Amniotic stem cell (primary cell): ENCODE results near the gene DBET.
"Not testable (repeated sequence)": the region's sequence is repeated elsewhere in the genome, so short reads cannot be mapped to it uniquely, and the experiment has no call there.

Source experiments
- DNase-seq: peaks from one replicate; lab custom pipeline; 2025; lab: John Stamatoyannopoulos, UW

DBET gene

GRCh38 chr4:190064342-190064741 is at the start of gene DBET:
Gene DBET (plus strand): TSS chr4:190064502.
- DNase-seq = not testable (repeated sequence)

DNA sequence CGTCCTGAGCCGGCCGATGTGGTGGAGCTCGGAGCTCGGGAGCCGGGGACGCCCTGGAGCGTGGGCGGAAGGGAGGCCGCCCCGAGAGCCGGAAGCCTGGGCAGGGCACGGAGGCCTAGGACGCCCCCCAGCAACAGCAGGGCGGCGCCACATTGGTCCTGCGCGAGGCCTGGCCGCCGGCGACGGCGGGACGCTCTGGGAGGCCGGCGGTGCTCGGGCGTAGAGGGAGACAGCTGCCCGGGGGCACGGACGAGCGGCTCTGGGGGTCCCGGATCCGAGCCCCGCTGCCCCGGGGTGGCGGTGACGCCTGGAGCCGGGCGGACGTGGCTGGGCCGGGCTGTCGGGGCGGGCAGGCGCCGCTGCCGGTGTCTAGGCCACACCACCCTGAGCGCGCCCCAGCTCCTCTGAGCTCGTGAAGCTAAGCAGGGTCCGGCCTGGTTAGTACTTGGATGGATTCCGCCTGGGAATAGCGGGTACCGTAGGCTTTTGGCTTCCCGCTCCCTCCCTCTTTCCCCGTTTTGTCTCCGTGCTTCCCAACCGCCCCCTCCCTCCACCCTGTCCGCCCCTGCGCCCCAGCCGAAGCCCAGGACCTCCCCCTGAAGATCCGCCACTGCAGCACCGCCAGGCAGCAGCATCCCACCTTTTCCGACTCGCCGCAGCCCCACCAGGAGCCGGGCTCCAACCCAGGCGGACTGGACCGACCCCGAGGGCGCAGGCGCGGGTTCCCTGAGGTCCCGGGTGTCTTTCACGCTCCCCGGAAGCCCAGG is 49.3 kb upstream of the DBET start:
- no peak for DNase-seq

DNA sequence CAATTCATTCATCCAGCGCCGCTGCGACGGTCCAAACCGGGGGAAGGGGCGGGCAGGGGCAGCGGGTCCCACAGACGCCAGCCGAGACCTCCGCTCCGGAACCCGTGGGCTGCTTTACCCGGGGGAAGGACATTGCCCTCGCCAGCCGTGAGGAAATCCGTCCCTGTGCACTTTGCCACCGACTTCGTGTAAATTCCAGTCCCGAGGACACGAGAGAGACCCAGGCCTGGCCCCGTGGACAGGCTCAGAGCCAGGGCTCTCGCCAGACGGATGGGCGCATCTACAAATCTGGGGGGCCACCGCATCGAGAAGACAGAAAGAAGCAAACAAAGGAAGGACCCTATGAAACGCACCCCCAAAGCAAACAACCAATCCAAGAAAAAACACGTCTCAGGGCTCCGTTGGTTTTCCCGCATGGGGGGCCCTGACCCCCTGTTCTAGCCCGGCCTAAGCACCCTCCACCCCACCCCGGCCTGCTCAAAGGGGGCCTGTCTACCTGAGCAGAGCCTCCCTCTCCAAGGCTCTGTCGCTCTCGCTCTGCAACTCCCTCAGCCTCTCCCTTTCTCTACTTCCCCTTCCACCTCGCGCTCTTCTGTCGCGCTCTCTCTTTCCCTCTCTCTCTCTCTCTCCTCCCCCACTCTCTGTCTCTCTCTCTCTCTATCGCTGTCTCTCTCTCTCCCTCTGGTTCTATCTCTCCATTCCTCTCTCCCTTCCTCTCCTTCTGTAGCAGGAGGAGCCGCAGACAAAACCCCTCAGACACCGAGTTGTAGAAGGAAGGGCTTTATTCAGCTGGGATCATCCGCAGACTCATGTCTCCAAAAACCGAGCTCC is 48.5 kb upstream of the DBET start:
- DNase-seq = no peak

DNA sequence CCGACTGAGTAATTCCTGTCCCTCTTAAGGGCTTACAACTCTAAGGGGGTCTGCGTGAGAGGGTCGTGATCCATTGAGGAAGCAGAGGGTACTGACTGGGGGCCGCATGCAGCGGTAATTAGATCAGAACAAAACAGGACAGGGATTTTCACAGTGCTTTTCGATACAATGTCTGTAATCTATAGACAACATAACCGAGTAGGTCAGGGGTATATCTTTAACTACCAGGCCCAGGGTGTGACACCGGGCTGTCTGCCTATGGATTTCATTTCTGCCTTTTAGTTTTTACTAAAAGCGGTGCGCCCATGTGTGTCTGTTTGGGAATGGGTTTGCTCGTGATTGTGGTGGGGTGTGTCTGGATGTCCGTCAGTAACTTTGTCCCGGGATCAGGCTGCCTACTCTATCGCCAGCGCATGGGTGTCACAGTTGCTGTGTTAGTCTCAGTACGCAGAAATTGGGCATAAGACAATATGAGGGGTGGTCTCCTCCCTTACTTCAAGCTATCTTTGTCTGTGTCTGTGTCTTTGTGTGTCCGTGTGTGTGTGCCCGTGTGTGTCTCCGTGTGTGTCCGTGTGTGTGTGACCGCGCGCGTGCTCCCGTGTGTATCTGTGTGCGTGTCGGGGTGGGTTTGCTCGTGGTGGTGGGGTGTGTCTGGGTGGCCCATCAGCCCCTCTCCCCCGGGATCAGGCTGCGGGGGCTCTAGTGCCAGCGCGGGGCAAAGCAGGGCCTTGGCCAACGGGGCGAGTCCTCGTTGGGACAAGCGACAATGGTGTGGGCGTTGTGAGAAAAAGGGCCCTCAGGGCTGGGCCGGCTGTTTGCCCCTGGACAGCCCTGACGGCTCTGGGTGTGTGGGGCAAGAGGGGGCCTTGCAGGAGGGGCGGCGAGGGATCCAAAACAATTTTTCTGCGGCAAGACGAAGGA is 47.7 kb upstream of the DBET start:
- DNase-seq = no peak

DNA sequence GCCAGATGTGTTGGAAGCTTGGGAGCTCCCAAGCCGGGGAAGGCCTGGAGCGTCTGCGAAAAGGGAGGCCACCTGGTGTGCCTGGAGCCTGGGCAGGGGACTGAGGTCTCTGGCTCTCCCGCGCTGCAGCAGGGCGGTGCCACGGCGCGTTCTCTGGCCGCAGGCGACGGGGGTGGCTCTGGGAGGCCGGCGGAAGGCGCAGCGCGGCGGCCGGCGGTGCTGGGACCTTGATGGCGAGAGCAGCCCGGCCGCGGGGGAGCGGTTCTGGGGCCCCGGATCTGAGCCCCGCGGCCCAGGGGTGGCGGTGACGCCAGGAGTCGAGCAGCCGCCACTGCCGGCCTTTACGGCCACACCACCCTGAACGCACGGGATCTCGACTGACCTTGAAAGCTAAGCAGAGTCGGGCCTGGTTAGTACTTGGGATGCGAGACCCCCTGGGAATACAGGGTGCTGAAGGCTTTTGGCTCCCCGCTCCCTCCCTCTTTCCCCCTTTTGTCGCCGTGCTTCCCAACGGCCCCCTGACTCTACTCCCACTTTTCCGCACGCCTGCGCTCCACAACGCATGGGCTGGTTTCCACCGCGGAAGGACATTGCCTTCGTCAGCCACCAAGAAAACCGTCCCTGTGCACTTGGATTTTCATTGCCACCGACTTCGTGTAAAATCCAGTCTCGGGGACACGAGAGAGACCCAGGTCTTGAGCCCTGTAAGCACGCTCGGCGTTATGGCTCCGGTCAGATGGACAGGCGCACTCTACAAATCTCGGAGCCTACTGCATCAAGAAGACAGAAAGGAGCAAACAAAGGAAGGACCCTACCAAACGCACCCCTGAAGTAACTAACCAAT is 46.7 kb upstream of the DBET start:
- no peak for DNase-seq

GRCh38 chr4:190018201-190018920 is 45.9 kb upstream of the DBET start:
- DNase-seq = no peak

GRCh38 chr4:190019023-190019858 is 45.1 kb upstream of the DBET start:
- DNase-seq = no peak

- DNase-seq = not testable (repeated sequence)
Measured at GRCh38 chr4:190019859-190020463, 44.3 kb upstream of the DBET start.

DNA sequence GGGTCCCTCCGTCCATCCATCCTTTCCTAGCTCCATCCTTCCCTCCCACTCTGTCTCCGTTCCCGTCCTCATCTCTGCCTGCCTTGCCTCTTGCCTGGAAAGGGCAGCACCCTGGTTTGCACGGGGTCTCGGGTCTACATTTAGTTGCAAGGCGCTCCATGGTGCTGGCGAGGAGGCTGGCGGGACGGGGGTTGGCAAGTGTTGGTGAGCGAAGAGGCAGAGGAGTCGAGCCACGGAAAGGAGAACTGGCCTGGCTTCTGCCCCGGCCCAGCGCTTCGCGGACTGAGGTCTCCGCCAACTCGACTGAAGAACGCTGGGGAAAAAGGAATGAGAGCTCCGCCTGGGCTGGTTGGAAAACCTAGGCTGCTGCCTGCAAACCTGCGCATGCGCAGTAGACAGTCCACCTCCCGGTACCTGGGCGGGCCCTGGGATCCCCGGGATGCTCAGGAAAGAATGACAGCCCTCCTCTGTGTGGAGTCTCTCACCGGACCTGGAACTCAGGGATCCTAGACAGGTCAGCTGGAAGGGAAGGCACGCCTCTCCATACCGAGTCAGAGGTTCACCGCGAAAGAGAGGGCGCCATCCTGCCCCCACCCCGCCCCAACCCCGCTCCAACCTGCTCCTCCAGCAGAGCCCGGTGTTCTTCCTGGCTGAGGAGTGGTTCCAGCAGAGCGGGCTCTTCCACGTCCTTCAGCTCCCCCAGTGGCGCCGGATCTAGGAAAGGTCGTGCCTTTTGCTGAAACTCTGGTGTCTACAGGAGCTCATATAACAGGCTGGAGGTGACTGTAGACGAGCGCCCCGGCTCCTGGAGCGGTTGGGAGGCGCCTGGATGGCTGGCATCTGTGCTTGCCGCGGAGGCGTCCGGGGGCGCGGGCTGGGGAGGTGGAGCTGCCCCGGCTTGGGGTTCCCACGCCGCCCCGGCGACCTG is 43.2 kb upstream of the DBET start:
- no peak for DNase-seq

GRCh38 chr4:190021973-190022372 is 42.3 kb upstream of the DBET start:
- DNase-seq = not testable (repeated sequence)

- DNase-seq = not testable (repeated sequence)
Measured at GRCh38 chr4:190022614-190023281, 41.6 kb upstream of the DBET start.

DNA sequence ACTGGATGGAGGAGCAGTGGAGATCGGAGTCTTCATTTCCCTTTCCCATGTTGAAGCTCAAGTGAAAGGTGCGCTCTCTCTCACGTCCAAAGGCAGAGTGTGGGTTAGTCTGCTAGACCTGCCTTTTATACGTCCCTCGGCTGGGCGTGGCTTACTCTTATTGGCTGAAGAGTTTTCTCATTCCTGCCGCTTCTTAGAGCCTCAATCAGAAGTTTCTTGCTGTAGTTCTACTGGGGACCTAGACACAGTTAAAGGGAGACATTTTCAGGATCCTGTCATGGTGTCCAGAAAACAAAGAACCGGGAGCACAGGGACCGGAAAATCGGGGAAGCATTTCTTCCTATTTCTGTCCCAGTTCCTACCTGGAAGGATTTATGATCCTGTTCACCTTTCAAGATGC is 37.1 kb upstream of the DBET start, which contains the start of gene FRG2:
FRG2 (minus strand) TSS at position 101 of the 400 bp plus-strand sequence; CDS start at position 49, 52 bp downstream.
- not testable (repeated sequence) for DNase-seq

GRCh38 chr4:190031264-190031663 is 33.0 kb upstream of the DBET start:
- DNase-seq = not testable (repeated sequence)

DNA sequence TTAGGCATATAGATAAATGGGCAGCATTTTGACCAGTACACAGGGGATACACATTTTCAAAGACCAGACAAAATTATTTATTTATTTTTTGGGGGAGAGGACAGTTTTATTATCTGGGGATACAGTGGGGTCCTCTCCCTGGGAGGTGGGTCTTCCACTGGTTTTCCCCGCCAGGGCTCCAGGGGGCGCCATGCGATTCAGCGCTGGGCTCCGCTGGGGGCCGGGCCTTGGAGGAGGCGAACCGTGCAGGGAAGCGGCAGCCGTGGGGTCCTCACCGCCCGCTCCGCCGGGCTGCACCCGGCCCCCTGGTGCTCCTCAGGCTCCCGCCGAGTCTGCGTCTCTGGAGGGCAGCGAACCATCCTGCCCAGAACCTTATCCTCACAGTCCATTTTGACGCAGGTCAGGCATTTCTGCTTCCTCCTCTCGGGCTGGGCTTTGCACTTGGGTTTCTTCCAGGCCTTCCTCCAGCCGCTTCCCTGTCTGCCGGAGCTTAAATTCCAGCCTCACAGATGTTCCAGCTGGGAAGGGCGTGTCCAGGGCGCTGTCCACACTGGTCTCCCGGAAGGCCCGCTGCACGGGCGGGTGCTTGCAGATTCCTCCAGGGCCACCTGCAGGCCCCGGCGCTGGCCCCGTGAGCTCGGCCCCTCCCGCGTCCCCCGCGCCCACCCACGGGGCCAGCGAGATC is 26.5 kb upstream of the DBET start:
- not testable (repeated sequence) for DNase-seq

DNA sequence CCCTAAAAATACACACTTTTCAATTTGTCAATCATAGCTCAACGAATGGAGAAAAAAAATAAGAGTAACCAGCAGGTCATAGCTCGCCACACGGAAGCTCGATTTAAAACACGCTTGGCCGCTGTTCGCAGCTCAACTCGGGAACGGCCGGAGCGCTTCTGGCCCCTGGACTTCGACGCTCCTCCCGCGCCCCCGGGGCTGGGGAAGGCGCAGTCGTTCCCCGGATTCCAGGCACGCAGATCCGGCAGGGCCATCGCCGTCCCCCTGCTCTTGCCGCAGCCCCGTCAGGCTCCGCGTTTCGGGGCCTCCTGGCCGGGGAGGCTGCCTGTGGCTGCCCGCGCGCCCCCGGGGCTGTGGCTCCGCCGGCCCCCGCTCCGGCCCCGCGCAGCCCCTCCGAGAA is 23.4 kb upstream of the DBET start:
- not testable (repeated sequence) for DNase-seq

DNA sequence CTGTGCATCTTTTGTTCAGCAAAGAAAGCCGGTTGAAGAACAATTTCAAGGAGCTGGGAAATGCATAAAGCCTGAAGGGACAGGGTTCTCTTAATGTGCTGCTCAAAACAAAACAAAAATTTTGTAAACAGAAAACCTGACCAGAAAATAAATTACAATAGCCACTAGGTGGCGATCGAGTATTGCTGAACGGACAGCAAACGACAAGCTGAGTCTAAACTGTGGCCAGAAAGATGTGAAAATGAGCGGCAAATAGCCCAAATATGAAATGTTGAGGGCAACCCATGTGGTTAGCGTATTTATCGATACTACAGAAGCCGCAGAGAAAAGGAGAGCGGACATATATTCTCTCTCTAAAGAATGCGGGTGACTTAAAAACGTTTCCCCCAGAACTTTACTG is 16.7 kb upstream of the DBET start:
- DNase-seq = not testable (repeated sequence)
